Fibroblast of villous mesenchyme (primary cell): Measurements from ENCODE around the gene CMKLR1. TPM values are rescaled to one million over a fixed set of nuclear protein-coding genes. Genes with fewer than 3 reads are reported as not detected.

ENCODE experiments used
- DNase-seq: peaks from one replicate; pipeline ENCODE4 v3.0.0-alpha.2; 2010; ENCODE audit warnings: low read depth
- H3K4me3 ChIP-seq: 2 replicates; pipeline ENCODE4 v1.5.1; 2011; ENCODE audit warnings: low read depth, mild to moderate bottlenecking, low read length
- CTCF ChIP-seq: IDR thresholded peaks from 2 replicates; pipeline ENCODE4 v1.5.1; 2012; ENCODE audit warnings: low read depth, mild to moderate bottlenecking, low read length; ENCODE audit not compliant: insufficient read depth
- total RNA-seq: library from RNA; depleted of rRNA; stranded (reverse); fragments of >200 nt; gene quantifications from 2 replicates; pipeline ENCODE4 v1.2.3, GENCODE V29; 2012

Gene CMKLR1
- total RNA-seq, 1 donor = 1.7 TPM

- peak; percentile 30 for DNase-seq
Observed at GRCh38 chr12:108337235-108338223, 1.6 kb downstream of the CMKLR1 start.

GRCh38 chr12:108335349-108336119 is 3.6 kb downstream of the CMKLR1 start:
- no peak for DNase-seq
- no peak overlapping the region for H3K4me3 ChIP-seq
- no peak for TF ChIP-seq CTCF

More at GRCh38 chr12:108337235-108338223, 1.6 kb downstream of the CMKLR1 start:
- peak; percentile 63 for TF ChIP-seq CTCF
- no peak overlapping the region for H3K4me3 ChIP-seq

GRCh38 chr12:108333898-108334699 is 5.0 kb downstream of the CMKLR1 start:
- peak; percentile 46 for DNase-seq
- H3K4me3 ChIP-seq = no peak overlapping the region
- no peak for TF ChIP-seq CTCF

GRCh38 chr12:108332791-108333382 is 6.2 kb downstream of the CMKLR1 start:
- TF ChIP-seq CTCF = no peak
- no peak overlapping the region for H3K4me3 ChIP-seq
- no peak for DNase-seq

- DNase-seq = no peak
- no peak overlapping the region for H3K4me3 ChIP-seq
- TF ChIP-seq CTCF = no peak
Observed at GRCh38 chr12:108328420-108328819, 10.7 kb downstream of the CMKLR1 start.
